H1 (cell line): ENCODE measurements around the gene GRK3. TPM values are rescaled to one million over a fixed set of nuclear protein-coding genes. Genes with fewer than 3 reads are reported as not detected.

Experiments used
- CTCF ChIA-PET: fragments of 300-600 bp; sonication (Branson Sonifier 250); formaldehyde crosslinking; loops from one replicate; lab custom pipeline; 2021; ENCODE audit not compliant: partially characterized antibody; lab: Charles Lee
- POLR2A ChIA-PET: fragments of 300-600 bp; sonication (Branson Sonifier 250); formaldehyde crosslinking; loops from one replicate; lab custom pipeline; 2021; ENCODE audit warnings: inconsistent platforms; ENCODE audit not compliant: partially characterized antibody; lab: Charles Lee
- DNase-seq, 2 experiments: peaks; one replicate each; pipeline versions ENCODE4 v3.0.0 to v3.0.0-alpha.2; 2010 to 2022; ENCODE audit warnings: low spot score in 2 of 2, low read depth in 1 of 2, mixed read lengths in 1 of 2
- FAIRE-seq: peaks from 2 replicates; lab custom pipeline; 2011; peaks lifted over from hg19 to GRCh38; lab: Jason Lieb, UNC
- H2AFZ ChIP-seq: 2 replicates; pipeline ENCODE4 v1.8.1; 2012; ENCODE audit warnings: low read length, inconsistent platforms
- H2AK5ac ChIP-seq: 2 replicates; pipeline ENCODE4 v1.6.1; 2013; ENCODE audit warnings: low read depth, low read length
- H2BK120ac ChIP-seq: replicated peaks from 2 replicates; pipeline ENCODE3; 2013; ENCODE audit warnings: low read depth, low read length, inconsistent platforms
- H2BK12ac ChIP-seq: 2 replicates; pipeline ENCODE4 v1.6.1; 2013; ENCODE audit warnings: low read depth, low read length
- H2BK15ac ChIP-seq: 2 replicates; pipeline ENCODE4 v1.6.1; 2013; ENCODE audit warnings: low read length
- H2BK20ac ChIP-seq: 2 replicates; pipeline ENCODE4 v1.6.1; 2013; ENCODE audit warnings: low read length
- H2BK5ac ChIP-seq: 2 replicates; pipeline ENCODE4 v1.6.1; 2013; ENCODE audit warnings: low read depth, low read length
- H3K14ac ChIP-seq: 2 replicates; pipeline ENCODE4 v1.6.1; 2013; ENCODE audit warnings: inconsistent platforms; ENCODE audit not compliant: insufficient read length
- H3K18ac ChIP-seq: 2 replicates; pipeline ENCODE4 v1.6.1; 2013; ENCODE audit warnings: low read length; ENCODE audit errors: extremely low read depth
- H3K23ac ChIP-seq: 2 replicates; pipeline ENCODE4 v1.6.1; 2013; ENCODE audit warnings: inconsistent platforms; ENCODE audit not compliant: insufficient read length
- H3K23me2 ChIP-seq: 2 replicates; pipeline ENCODE4 v1.6.1; 2013; ENCODE audit warnings: low read depth, low read length
- H3K27ac ChIP-seq: 2 replicates; pipeline ENCODE4 v1.6.1; 2011; ENCODE audit warnings: low read depth, low read length, inconsistent platforms
- H3K27me3 ChIP-seq, 4 experiments: replicated peaks in 1 of 4; 1 replicate in 1 of 4; 2 replicates in 3 of 4; pipeline versions ENCODE4 v1.6.1 to v1.8.1; 2011 to 2013; ENCODE audit warnings: low read length in 3 of 4, mild to moderate bottlenecking in 3 of 4, inconsistent platforms in 2 of 4, mixed read lengths in 2 of 4, moderate library complexity in 1 of 4; ENCODE audit not compliant: control insufficient read depth in 3 of 4, insufficient read depth in 3 of 4; ENCODE audit errors: extremely low read depth in 1 of 4
- H3K36me3 ChIP-seq, 4 experiments: 2 replicates each; pipeline versions ENCODE4 v1.6.1 to v1.8.1; 2011 to 2013; ENCODE audit warnings: mild to moderate bottlenecking in 4 of 4, low read length in 3 of 4, moderate library complexity in 2 of 4, control low read depth in 1 of 4, inconsistent platforms in 1 of 4; ENCODE audit not compliant: insufficient read depth in 4 of 4, control insufficient read depth in 2 of 4
- H3K4ac ChIP-seq: replicated peaks from 2 replicates; pipeline ENCODE3; 2013; ENCODE audit warnings: low read length, low read depth, mixed read lengths, inconsistent platforms; ENCODE audit not compliant: insufficient read length
- H3K4me1 ChIP-seq, 4 experiments: replicated peaks in 1 of 4; 1 replicate in 1 of 4; 2 replicates in 3 of 4; pipeline versions ENCODE4 v1.6.1 to v1.8.1; 2011 to 2013; ENCODE audit warnings: low read length in 3 of 4, inconsistent platforms in 2 of 4, mixed read lengths in 1 of 4; ENCODE audit not compliant: insufficient read depth in 4 of 4, control insufficient read depth in 3 of 4
- H3K4me2 ChIP-seq, 2 experiments: 2 replicates each; pipeline versions ENCODE4 v1.6.1 to v1.8.1; 2011 to 2013; ENCODE audit warnings: low read depth in 2 of 2, low read length in 2 of 2, control low read depth in 1 of 2, inconsistent platforms in 1 of 2, mild to moderate bottlenecking in 1 of 2; ENCODE audit not compliant: insufficient read depth in 1 of 2
- H3K4me3 ChIP-seq, 4 experiments: fragments of 200-600, 300-600 bp in 1 of 4; sonication (generic), shearing (Covaris generic), sonication (Bioruptor Twin) in 1 of 4; 2 replicates each; pipeline versions ENCODE4 v1.5.1 to v1.8.1; 2011 to 2016; ENCODE audit warnings: low read length in 4 of 4, low read depth in 3 of 4, control low read depth in 2 of 4, inconsistent platforms in 2 of 4, mild to moderate bottlenecking in 2 of 4, mixed read lengths in 1 of 4, moderate library complexity in 1 of 4; ENCODE audit not compliant: insufficient read depth in 2 of 4; ENCODE audit errors: extremely low read depth in 1 of 4
- H3K56ac ChIP-seq: replicated peaks from 2 replicates; pipeline ENCODE3; 2013; ENCODE audit warnings: low read depth, mild to moderate bottlenecking, mixed read lengths, low read length, inconsistent platforms; ENCODE audit not compliant: insufficient read length
- H3K79me1 ChIP-seq: 2 replicates; pipeline ENCODE4 v1.6.1; 2013; ENCODE audit warnings: low read depth, low read length, control low read depth
- H3K79me2 ChIP-seq, 2 experiments: 2 replicates each; pipeline versions ENCODE4 v1.6.1 to v1.8.1; 2012 to 2013; ENCODE audit warnings: low read length in 2 of 2, mild to moderate bottlenecking in 2 of 2, inconsistent platforms in 1 of 2; ENCODE audit not compliant: insufficient read depth in 2 of 2, control insufficient read depth in 1 of 2
- H3K9ac ChIP-seq, 4 experiments: replicated peaks in 1 of 4; 1 replicate in 1 of 4; 2 replicates in 3 of 4; pipeline versions ENCODE4 v1.6.1 to v1.8.1; 2011 to 2013; ENCODE audit warnings: low read depth in 3 of 4, low read length in 3 of 4, control low read depth in 2 of 4, mild to moderate bottlenecking in 2 of 4, moderate library complexity in 2 of 4, inconsistent platforms in 1 of 4; ENCODE audit errors: extremely low read depth in 1 of 4
- H3K9me3 ChIP-seq, 2 experiments: 2 replicates each; pipeline versions ENCODE4 v1.6.1 to v1.8.1; 2012 to 2013; ENCODE audit warnings: mild to moderate bottlenecking in 2 of 2, moderate library complexity in 2 of 2, control low read depth in 1 of 2, inconsistent platforms in 1 of 2, low read depth in 1 of 2, low read length in 1 of 2, mixed read lengths in 1 of 2; ENCODE audit not compliant: insufficient read depth in 2 of 2
- H4K20me1 ChIP-seq, 2 experiments: replicated peaks in 1 of 2; 2 replicates each; pipeline versions ENCODE3 to v1.8.1; 2011 to 2013; ENCODE audit warnings: inconsistent platforms in 2 of 2, low read length in 2 of 2, mild to moderate bottlenecking in 1 of 2; ENCODE audit not compliant: insufficient read depth in 2 of 2, control insufficient read depth in 1 of 2
- H4K5ac ChIP-seq: 2 replicates; pipeline ENCODE4 v1.6.1; 2013; ENCODE audit warnings: low read length, low read depth, mixed read lengths, inconsistent platforms; ENCODE audit not compliant: insufficient read length
- H4K8ac ChIP-seq: 2 replicates; pipeline ENCODE4 v1.8.0; 2013; ENCODE audit warnings: mild to moderate bottlenecking, moderate library complexity, low read length, inconsistent platforms; ENCODE audit not compliant: insufficient read depth; ENCODE audit errors: extremely low read depth
- H4K91ac ChIP-seq: replicated peaks from 2 replicates; pipeline ENCODE3; 2013; ENCODE audit warnings: low read length, mixed read lengths, inconsistent platforms; ENCODE audit not compliant: insufficient read length
- CTCF ChIP-seq, 3 experiments: IDR thresholded peaks; 1 replicate in 2 of 3; 2 replicates in 1 of 3; pipeline versions ENCODE4 v1.5.1 to v1.6.1; 2011; ENCODE audit warnings: low read length in 3 of 3, mild to moderate bottlenecking in 3 of 3, inconsistent platforms in 2 of 3, low read depth in 1 of 3, moderate library complexity in 1 of 3; ENCODE audit not compliant: insufficient read depth in 1 of 3; ENCODE audit errors: control extremely low read depth in 1 of 3
- ZNF274 ChIP-seq: IDR thresholded peaks from 2 replicates; pipeline ENCODE4 v1.7.0; 2012; ENCODE audit warnings: low read length, borderline replicate concordance; ENCODE audit errors: extremely low read depth
- WGBS, 2 experiments: shearing (Covaris generic) in 1 of 2; methylation state at CpG; one replicate each; pipeline versions ENCODE4 v1.1.6 to v1.1.7; 2013 to 2015; ENCODE audit warnings: low lambda C conversion rate in 2 of 2, mixed read lengths in 2 of 2, inconsistent platforms in 1 of 2, low coverage in 1 of 2, missing lambda C conversion rate in 1 of 2; ENCODE audit not compliant: insufficient replicate concordance in 2 of 2, insufficient coverage in 1 of 2, insufficient read length in 1 of 2; ENCODE audit errors: extremely low coverage in 1 of 2, missing lambda C conversion rate in 1 of 2; 5-methylcytosine and 5-hydroxymethylcytosine counted together
- polyA plus RNA-seq, 7 experiments: library from polyadenylated mRNA; depleted of rRNA in 3 of 7; stranded (reverse) in 5 of 7; unstranded in 2 of 7; fragments of >200 nt in 5 of 7; fragments of 200-250 nt in 2 of 7; gene quantifications; 1 replicate in 5 of 7; 2 replicates in 1 of 7; 4 replicates in 1 of 7; pipeline versions ENCODE4 v1.2.1 to v1.2.3, GENCODE V29; 2011 to 2013; ENCODE audit warnings: missing spikeins in 2 of 7, mixed read lengths in 2 of 7
- total RNA-seq: library from RNA; stranded (reverse); fragmentation: NEBNext Ultra II Directional; extraction: Animal tissue kit (Norgen Biotek cat#: 25700); gene quantifications from 2 replicates; pipeline ENCODE4 v1.2.1, GENCODE V29; 2021

Gene GRK3
- total and polyA plus RNA-seq, 2 of the 8 experiments (the other 6 are each of a cell fraction or from before 2014, with no cell fraction given), result 7.5 to 35.3 TPM

DNA sequence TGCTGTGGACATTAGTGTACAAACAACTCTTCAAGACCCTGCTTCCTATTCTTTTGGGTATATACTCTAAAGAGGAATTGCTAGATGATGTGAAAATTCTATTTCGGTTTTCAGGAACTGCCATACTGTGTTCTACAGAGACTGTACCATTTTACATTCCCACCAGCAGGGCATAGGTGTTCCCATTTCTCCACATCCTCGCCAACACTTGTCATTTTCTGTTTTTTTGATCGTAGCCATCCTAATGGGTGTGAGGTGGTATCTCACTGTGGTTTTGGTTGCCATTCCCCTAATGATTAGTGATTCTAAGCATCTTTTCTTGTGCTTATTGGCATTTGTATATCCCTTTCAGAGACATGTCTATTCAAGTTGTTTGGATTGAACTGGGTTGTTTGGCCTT, 29.8 kb upstream of the GRK3 start:
- Histone ChIP-seq H3K4me1 (no peaks in the 10 kb centered on the region), H2AFZ (no peak overlapping the region), H2BK5ac (no peak overlapping the region), H3K23ac (no peak overlapping the region), H4K8ac (no peak overlapping the region), H3K36me3 (no peaks in the 10 kb centered on the region), H3K79me1 (no peaks in the 10 kb centered on the region), H4K91ac (no peak overlapping the region), H3K4ac (no peak overlapping the region), H4K20me1 (no peaks in the 10 kb centered on the region), H3K56ac (no peak overlapping the region), H3K4me2 (no peak overlapping the region), H3K27ac (no peak overlapping the region), H3K79me2 (no peaks in the 10 kb centered on the region), H2BK120ac (no peak overlapping the region), H2BK20ac (no peak overlapping the region), H3K4me3 (no peak overlapping the region), H3K14ac (no peak overlapping the region), H2BK15ac (no peak overlapping the region), H2BK12ac (no peak overlapping the region), H3K18ac (no peak overlapping the region), H3K23me2 (no peaks in the 10 kb centered on the region), H2AK5ac (no peak overlapping the region), H3K27me3 (no peaks in the 10 kb centered on the region)
- FAIRE-seq (no peak), DNase-seq (no peak)
- WGBS, 2 experiments, result 88% methylated on average over 3 of the region's 3 CpGs; no CpG with 5 or more reads in 1 of the 2 experiments
- CTCF ChIA-PET, result interaction anchor here (0.7 to 1.2 kb wide), 2 partner anchors 9 to 21 kb away, joined by 3 to 5 read pairs; no protein-coding TSS in a partner anchor
- POLR2A ChIA-PET, result no interaction called here
- peak in 1 of 3 experiments; percentile 16; a peak in 1 of 4 replicates for TF ChIP-seq CTCF (IDR thresholded peaks at IDR 0.05; ENCODE audit: control extremely low read depth in 1 of 3, insufficient read depth in 1 of 3, low read depth in 1 of 3, low read length in 3 of 3)
- no peak for TF ChIP-seq ZNF274
- TF ChIP-seq, all 59 proteins: peak for 1
- Histone ChIP-seq H3K9me3 (no peaks in the 10 kb centered on the region), H3K9ac (no peak overlapping the region), H4K5ac (no peak overlapping the region)
